CD4-positive, alpha-beta T cell treated with Interferon gamma for 1 hour (primary cell): ENCODE data around the gene PEAK1.

ENCODE experiments used
- DNase-seq: peaks from one replicate; pipeline ENCODE4 v3.0.0-alpha.2; 2020

Gene PEAK1

GRCh38 chr15:77354063-77354462 is 65.8 kb downstream of the PEAK1 start:
- DNase-seq = no peak

- DNase-seq = no peak
These were observed 67.0 kb downstream of the PEAK1 start for GRCh38 chr15:77352887-77353286.

DNA sequence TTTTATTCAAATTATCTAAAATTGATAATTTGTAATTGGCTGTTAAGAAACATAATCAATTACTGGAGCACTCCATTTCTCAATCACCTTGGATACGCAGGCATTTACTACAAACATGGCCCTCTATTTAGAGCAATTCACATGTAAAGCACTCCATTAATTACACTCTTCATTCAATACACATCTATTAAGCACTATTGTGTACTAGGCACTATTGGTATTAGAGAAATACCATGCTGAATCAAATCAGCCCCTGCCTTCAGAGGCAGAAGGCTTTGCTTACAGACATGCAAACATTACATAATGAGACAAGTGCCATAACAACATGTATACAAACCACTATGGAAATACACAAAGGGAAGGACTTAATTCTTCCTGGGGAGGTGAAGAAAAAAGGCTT is 69.1 kb downstream of the PEAK1 start:
- no peak for DNase-seq

DNA sequence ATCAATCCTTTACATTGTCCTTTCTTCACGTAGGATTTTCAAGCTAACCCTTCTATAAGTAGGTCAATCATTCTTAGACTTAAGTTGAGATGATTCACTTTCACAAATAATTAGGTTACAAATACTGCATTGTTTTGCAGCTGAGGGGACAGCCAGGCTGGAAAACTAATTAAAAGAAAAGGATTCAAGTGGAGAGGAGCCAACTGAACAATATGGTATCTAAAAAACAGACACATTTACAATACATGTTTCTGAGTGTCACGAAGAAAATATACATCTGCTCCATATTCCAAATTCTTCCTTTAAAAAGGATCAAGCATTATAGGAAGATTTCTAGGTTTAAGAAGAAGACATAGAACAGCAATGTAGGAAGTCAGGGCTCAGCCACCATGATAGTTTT is 70.2 kb downstream of the PEAK1 start:
- no peak for DNase-seq

DNA sequence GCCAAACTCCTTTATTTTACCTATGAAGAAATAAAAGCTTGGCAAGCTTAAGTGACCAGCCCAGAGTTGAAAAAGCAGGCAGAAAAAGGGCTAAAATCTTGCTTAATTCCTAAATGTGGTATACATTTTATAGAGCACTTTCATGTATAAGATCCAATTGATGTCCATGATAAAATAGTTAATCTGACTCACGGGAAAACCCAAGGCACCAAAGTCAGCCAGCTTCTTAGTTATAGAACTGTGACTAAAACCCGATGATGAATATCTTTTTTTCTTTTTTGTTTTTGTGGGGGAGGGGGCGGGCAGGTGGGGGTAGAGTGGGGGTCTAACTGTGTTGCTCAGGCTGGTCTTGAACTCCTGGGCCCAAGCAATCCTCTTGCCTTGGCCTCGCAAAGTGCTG is 71.4 kb downstream of the PEAK1 start:
- DNase-seq = no peak

DNA sequence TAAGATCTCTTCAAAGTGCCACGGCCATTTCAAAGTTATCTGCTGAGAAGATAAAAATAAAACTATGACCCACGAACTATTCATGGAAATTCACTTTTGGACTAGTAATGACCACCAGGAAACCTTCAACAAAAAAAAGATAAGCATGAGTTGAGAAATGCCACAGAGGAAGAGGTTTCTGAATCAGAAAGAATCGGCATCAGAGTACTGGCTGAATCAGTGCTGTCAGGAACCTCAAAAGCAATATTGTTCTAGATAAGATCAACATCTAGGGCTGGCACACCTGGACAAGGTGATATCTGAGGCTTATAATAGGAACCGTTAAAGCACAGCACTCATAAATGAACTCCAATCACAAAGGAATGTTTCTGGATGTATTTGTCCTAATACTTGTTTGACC is 72.7 kb downstream of the PEAK1 start:
- DNase-seq = no peak

DNA sequence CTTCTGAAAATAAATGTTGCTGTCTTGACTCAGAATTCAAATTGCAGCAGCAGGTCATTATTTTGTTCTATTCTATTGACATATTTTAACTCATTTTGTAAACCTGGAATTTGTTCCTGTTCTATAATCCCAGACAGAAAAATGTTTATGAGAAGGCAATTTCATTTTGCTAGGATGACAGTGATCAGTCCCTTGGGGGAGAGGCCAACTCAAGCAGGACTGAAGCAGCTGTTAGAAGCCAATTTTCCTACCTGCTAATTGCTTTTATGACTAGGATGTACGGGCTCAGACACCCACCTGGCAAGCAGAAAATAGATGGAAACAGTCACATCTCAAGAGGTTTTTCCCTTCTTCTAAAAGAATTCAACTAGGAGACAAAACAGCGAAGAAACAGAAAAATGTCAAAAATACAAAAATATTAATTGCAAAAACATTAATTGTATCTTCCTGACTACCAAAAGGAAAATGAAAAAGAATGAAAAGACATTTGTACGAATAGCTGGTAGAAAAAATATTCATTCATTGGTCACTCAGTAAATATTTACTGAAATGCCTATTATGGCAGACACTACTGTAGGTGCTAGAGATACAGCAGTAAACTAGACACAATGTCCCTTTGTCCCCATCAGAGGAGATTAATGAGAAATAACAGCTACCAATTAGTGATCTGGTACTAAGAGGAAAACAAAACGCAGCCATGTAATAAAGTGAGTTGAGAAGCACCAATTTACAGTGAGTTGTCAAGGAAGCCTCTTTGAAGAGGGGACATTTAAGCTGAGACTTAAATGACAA is 73.5 kb downstream of the PEAK1 start:
- no peak for DNase-seq

DNA sequence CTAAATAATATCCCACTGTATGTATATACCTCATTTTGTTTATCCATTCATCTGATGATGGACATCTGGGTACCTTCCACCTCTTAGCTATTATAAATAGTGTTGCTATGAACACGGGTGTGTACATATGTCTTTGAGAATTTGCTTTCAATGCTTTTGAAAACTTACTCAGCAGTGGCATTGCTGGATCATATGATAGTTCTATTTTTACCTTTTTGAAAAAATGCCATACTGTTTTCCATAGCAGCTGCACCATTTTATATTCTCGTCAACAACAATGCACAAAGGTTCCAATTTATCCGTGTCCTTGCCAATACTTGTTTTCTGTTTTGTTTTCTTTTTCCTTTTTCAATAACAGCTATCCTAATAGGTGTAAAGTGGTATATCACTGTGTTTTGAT is 77.1 kb downstream of the PEAK1 start:
- DNase-seq = no peak

DNA sequence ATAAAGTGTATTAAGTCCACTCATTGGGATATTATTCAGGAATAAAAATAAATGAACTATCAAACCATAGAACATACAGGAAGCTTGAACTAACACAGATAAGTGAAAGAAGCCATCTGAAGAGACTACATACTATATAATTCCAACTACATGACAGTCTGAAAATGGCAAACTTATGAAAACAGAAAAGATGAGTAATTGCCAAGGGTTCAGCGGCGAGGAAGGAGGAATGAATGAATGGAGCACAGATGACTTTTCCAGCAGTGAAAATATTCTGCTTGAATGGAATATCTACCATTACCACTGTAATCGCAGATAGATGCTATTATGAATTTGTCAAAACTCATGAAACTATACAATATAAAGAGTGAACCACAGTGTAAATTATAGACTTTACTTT is 79.7 kb downstream of the PEAK1 start:
- DNase-seq = no peak

- no peak for DNase-seq
These were observed 83.9 kb downstream of the PEAK1 start for GRCh38 chr15:77336006-77336405.

- no peak for DNase-seq
These were observed 84.6 kb downstream of the PEAK1 start for GRCh38 chr15:77335298-77335697.

DNA sequence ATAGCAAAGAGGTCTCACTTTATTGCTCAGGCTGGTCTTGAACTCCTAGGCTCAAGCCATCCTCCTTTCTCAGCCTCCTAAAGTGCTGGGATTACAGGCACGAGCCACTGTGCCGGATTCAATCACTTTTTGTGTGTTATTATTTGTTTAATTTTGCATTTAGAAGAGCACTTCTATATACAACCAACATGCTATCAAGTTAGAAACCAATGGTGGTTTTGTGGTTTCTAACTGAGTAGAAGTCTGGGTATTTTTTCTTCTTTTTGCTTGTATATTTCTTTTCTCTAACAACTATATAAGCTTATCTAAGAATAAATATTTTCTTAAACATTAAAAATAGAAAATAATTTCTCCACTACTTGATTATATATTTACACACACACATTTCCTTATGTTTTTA is 86.7 kb downstream of the PEAK1 start:
- DNase-seq = no peak

DNA sequence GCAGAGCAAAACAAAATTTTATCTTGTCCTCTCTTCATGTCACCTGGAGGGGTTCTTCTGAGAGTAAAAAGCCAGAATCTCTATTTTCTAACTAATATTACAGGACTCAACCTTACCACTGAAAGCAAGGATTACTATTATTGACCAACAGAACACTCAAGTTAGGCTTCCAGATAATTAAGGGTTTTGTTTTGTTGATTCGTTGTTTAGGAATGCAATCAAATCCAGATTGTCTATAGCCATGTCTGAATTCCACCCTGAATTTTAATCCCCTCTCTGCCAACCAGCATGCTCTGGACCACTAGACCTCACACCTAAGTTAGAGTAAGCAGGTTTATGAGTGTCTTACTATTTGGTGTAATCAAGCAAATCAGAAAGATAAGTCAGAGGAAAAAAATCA is 90.7 kb downstream of the PEAK1 start:
- DNase-seq = no peak

DNA sequence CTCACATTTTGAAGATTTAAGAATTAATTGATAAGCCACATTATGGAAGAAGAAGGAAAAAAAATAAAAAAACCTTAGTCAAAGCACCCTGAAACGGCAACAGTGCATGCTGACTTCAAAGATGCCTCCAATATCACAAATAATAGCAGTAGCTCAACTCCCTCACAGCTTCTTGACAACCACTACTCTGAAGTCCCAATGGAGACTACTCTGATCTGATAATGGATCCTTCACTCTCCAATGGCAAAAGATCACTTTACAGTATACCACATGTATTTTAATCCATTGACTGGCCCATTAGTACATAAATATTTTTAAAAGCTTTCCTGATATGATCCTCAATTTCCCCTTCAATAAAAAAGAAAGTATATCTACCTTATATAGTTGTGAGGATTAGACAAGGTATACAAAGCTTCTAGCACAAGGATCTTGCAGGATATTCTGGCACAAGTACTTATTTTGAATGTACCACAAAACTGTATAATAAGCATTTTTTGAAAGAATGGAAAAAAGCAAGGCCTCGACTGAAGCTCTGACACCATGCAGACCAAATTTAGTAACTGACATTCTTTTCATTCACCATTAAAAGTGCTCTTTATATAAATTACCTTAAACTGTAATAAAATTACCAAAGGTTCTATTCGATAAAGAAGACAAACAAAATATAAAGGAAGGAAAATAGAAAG is 91.9 kb downstream of the PEAK1 start:
- DNase-seq = no peak

DNA sequence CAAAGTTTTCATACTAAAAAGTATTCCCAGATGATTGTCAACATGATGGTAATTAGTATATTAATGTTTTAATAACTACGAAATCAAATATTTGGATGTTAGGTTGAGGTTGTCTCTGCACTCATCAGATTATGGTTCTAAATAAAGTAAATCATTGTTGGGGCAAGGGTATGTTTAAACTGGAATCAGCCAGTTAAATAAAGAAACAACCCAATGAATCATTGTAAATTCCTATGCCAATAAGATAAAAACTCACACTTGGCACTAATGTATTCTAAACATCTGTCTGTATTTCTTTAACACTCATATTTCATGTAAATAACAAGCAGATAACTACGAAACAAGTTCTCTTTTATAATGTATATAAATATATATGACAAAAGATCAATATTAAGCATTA is 92.7 kb downstream of the PEAK1 start:
- DNase-seq = no peak

DNA sequence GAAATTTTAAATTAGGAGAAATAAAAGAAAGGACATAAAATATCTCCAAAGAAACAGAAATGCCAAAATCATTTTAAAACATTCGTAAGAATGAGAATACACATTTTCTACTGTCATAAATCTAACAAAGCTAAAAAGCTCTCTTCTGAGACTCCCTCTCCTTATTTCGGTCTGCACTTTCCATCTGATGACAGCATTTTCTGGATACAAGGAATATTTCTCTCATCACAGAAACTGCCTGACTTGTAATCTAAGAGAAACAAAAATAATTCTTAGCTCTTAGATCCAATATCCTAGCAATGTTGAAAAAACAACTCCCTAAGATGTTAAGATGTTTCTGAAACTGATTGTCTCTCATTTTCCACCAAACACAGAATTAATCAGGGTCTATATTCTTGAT is 93.5 kb downstream of the PEAK1 start:
- no peak for DNase-seq

- no peak for DNase-seq
These were observed 107.4 kb downstream of the PEAK1 start for GRCh38 chr15:77312523-77312922.

DNA sequence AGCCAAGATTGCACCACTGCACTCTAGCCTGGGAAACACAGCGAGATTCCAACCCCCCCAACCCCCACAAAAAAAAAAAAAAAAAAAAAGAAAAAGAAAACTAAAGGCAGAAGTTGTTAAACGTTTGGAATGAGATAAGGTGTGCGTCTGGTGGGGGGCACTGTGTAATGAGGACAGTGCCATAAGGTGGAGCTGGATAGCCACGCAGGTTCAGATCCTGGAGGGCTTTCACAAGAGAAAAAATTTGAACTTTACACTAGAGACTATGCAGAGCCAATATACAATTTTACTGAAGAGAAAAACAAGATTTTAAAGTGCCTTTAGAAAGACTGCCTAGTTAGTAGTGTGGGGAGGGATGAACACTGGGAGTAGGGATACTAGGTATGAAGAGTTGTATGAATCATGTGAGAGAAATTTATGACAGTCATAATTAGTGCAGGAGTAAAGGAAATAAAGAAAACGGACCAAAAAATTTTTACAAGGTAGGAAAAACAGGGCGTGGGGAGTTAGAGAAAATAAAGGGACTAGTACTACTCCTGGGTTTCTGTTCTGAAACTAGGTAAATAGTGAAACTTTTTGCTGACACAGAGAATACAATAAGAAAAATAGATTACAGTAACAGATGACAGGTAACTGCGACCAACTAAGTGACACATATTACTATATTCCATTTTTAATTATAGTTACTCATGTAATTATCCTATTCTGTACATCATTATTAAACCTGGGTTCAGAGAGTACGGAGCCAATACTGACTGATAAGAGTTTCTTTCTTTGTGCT is 108.1 kb downstream of the PEAK1 start:
- DNase-seq = no peak

- DNase-seq = no peak
These were observed 108.9 kb downstream of the PEAK1 start for GRCh38 chr15:77311020-77311419.

DNA sequence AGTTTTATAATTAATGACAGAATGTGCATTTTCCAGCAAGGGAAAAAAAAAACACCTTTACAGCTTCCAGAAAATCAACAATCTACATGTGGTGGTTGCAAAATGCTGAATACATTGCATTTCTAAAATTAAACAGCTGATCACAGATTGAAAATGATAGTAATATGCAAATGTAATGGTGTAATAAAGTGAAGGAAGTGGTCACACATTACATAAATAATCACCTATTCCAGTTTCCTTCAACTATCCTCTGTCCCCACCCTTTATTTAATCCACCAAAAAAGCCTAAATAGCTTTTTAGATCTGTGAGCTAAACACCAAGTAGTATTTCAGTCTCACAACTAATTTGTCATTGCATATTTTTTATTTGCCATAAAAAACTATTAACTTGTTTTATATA is 110.5 kb downstream of the PEAK1 start:
- no peak for DNase-seq

GRCh38 chr15:77305953-77306352 is 114.0 kb downstream of the PEAK1 start:
- DNase-seq = no peak

DNA sequence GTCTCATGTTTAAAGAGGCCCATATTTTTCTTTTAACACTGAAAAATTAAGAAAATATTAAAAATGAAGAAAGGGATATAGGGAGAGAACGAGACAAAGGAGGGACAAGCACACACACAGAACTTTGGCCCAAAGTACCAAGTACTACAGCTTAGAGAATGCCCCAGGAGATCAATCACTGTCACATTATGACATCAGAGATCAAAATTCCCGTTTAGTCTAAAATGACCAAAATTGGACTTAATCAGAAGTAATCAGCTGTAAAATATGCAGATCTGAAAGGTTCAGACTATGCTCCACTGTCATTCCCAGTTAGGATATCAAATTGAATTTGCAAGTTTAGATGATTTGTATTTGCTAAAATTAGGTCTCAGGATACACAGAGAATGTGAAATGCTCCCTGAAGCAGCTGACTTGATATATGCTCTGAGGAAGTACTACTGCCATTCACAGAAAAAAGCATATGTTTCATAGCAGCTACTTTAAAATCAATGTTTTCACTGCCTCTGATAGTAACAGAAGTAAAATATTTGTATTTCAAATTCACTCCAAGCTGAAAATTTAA is 123.0 kb downstream of the PEAK1 start:
- no peak for DNase-seq

- DNase-seq = no peak
These were observed 124.5 kb downstream of the PEAK1 start for GRCh38 chr15:77295446-77295845.
